Neuronal stem cell (in vitro differentiated cells): Measurements from ENCODE around the gene C9orf85.

Experiments used
- DNase-seq: peaks from one replicate; pipeline ENCODE4 v3.0.0-alpha.2; 2013; ENCODE audit warnings: low spot score
- H2AFZ ChIP-seq: one replicate; pipeline ENCODE4 v1.6.1; 2013; ENCODE audit warnings: mild to moderate bottlenecking, low read length, inconsistent platforms
- H2AK5ac ChIP-seq: 2 replicates; pipeline ENCODE4 v1.6.1; 2013; ENCODE audit warnings: low read depth, mild to moderate bottlenecking, inconsistent platforms, low read length, moderate library complexity, mixed read lengths
- H2BK120ac ChIP-seq: 2 replicates; pipeline ENCODE4 v1.6.1; 2013; ENCODE audit warnings: low read depth, mild to moderate bottlenecking, inconsistent platforms, low read length, moderate library complexity, mixed read lengths
- H2BK12ac ChIP-seq: one replicate; pipeline ENCODE4 v1.6.1; 2013; ENCODE audit warnings: low read length, inconsistent platforms
- H2BK15ac ChIP-seq: 2 replicates; pipeline ENCODE4 v1.6.1; 2013; ENCODE audit warnings: mild to moderate bottlenecking, low read length, inconsistent platforms, mixed read lengths
- H2BK5ac ChIP-seq: one replicate; pipeline ENCODE4 v1.6.1; 2013; ENCODE audit warnings: inconsistent platforms, mild to moderate bottlenecking, low read length, moderate library complexity
- H3K14ac ChIP-seq: one replicate; pipeline ENCODE4 v1.6.1; 2013; ENCODE audit warnings: low read length, inconsistent platforms
- H3K18ac ChIP-seq: 2 replicates; pipeline ENCODE4 v1.6.1; 2013; ENCODE audit warnings: low read length, inconsistent platforms
- H3K23ac ChIP-seq: 2 replicates; pipeline ENCODE4 v1.6.1; 2013; ENCODE audit warnings: low read depth, mild to moderate bottlenecking, mixed read lengths, low read length, inconsistent platforms; ENCODE audit not compliant: poor library complexity
- H3K27ac ChIP-seq: replicated peaks from 3 replicates; pipeline ENCODE4 v1.5.1; 2013; ENCODE audit warnings: low read length, inconsistent platforms
- H3K27me3 ChIP-seq, 3 experiments: 2 replicates each; pipeline ENCODE4 v1.6.1; 2013; ENCODE audit warnings: low read length in 3 of 3, mild to moderate bottlenecking in 2 of 3, inconsistent platforms in 1 of 3, low read depth in 1 of 3, mixed read lengths in 1 of 3, moderate library complexity in 1 of 3; ENCODE audit not compliant: control insufficient read depth in 3 of 3, insufficient read depth in 3 of 3
- H3K36me3 ChIP-seq, 2 donors: replicated peaks in 1 of 2; 2 replicates each; pipeline ENCODE4 v1.6.1; 2013; ENCODE audit warnings: low read length in 2 of 2; ENCODE audit not compliant: control insufficient read depth in 2 of 2, insufficient read depth in 2 of 2
- H3K4ac ChIP-seq: 2 replicates; pipeline ENCODE4 v1.6.1; 2013; ENCODE audit warnings: inconsistent platforms, mild to moderate bottlenecking, low read length, moderate library complexity
- H3K4me1 ChIP-seq, 2 donors: 1 replicate in 1 of 2; 2 replicates in 1 of 2; pipeline ENCODE4 v1.6.1; 2013; ENCODE audit warnings: low read length in 2 of 2, low read depth in 1 of 2; ENCODE audit not compliant: control insufficient read depth in 2 of 2, insufficient read depth in 1 of 2
- H3K4me2 ChIP-seq: one replicate; pipeline ENCODE4 v1.6.1; 2013; ENCODE audit warnings: mild to moderate bottlenecking, low read length, inconsistent platforms; ENCODE audit not compliant: insufficient read depth, poor library complexity, severe bottlenecking
- H3K4me3 ChIP-seq, 2 donors: 2 replicates each; pipeline ENCODE4 v1.5.1; 2013; ENCODE audit warnings: low read length in 2 of 2, mild to moderate bottlenecking in 2 of 2, inconsistent platforms in 1 of 2, moderate library complexity in 1 of 2
- H3K79me1 ChIP-seq: one replicate; pipeline ENCODE4 v1.6.1; 2013; ENCODE audit warnings: low read depth, mild to moderate bottlenecking, inconsistent platforms, low read length, moderate library complexity
- H3K9ac ChIP-seq: one replicate; pipeline ENCODE4 v1.6.1; 2013; ENCODE audit warnings: mild to moderate bottlenecking, low read depth, low read length, inconsistent platforms; ENCODE audit not compliant: poor library complexity
- H3K9me3 ChIP-seq, 2 donors: replicated peaks in 1 of 2; 2 replicates each; pipeline versions ENCODE3 to v1.6.1; 2013; ENCODE audit warnings: low read length in 2 of 2, mild to moderate bottlenecking in 2 of 2, inconsistent platforms in 1 of 2, low read depth in 1 of 2, mixed read lengths in 1 of 2, moderate library complexity in 1 of 2; ENCODE audit not compliant: control insufficient read depth in 2 of 2, insufficient read depth in 1 of 2
- H4K8ac ChIP-seq: one replicate; pipeline ENCODE4 v1.6.1; 2013; ENCODE audit warnings: low read depth, mild to moderate bottlenecking, inconsistent platforms, low read length, moderate library complexity
- H4K91ac ChIP-seq: one replicate; pipeline ENCODE4 v1.6.1; 2013; ENCODE audit warnings: low read length, low read depth, mild to moderate bottlenecking, inconsistent platforms; ENCODE audit not compliant: poor library complexity
- WGBS, 2 donors: extraction: QIAGEN DNeasy Blood & Tissue Kit; methylation state at CpG; one replicate each; pipeline ENCODE4 v1.1.7; 2013; ENCODE audit warnings: missing lambda C conversion rate in 2 of 2, mixed read lengths in 1 of 2; ENCODE audit not compliant: insufficient read length in 2 of 2, insufficient replicate concordance in 1 of 2; ENCODE audit errors: extremely low coverage in 2 of 2; 5-methylcytosine and 5-hydroxymethylcytosine counted together

Gene C9orf85

DNA sequence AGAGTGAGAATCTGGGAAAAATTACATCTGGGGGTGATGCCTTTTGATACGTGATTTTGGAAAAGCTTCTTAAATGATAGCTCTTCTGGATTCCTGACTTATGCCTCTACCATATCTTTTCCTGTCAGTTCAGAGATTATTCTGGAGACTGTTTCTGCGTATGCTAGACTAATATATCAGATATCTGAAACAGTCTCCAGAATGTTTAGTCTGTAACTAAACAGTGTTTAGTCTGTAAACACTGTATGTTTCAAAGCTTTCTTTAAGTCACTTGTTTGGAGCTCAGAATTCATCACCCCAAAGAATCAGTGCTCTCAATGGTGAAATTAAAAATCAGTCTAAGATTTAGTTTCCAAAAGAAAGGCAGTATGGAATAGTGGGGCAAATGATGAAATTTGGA, 19.7 kb downstream of the C9orf85 start:
- H4K91ac ChIP-seq = no peak overlapping the region

DNA sequence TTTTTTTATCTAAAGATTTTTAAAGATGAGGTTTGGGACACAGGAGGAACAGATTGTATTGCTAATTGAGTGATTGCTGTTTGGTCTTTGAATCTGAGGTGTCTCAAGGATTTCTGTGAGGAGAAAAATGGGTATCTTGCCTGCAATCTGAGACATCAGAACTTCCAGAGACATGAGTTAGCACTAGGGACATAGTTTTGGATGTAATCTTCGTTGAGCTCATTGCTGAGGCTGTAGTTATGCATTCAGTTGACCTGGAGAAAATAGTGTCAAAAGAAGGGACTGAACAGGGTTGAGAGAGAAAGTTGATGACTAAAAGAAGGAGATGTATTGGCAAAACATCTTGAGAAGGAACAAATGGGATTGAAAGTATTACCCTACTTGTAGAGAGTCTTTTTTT, 24.6 kb downstream of the C9orf85 start:
- H2BK15ac ChIP-seq = no peak overlapping the region
- no peak overlapping the region for H3K14ac ChIP-seq
- H2AK5ac ChIP-seq = no peak overlapping the region
- H4K91ac ChIP-seq = no peak overlapping the region
- no peak overlapping the region for H2BK5ac ChIP-seq
- no peaks in the 10 kb centered on the region for H3K36me3 ChIP-seq
- no peak overlapping the region for H2AFZ ChIP-seq
- no peak overlapping the region for H3K18ac ChIP-seq
- WGBS, 2 donors = no CpG with 5 or more reads among the region's 1 CpG
- H3K4ac ChIP-seq = no peak overlapping the region
- H3K79me1 ChIP-seq = no peaks in the 10 kb centered on the region
- no peak overlapping the region for H3K23ac ChIP-seq
- H3K4me3 ChIP-seq = no peak overlapping the region
- H3K27ac ChIP-seq = no peak overlapping the region
- H2BK12ac ChIP-seq = no peak overlapping the region
- DNase-seq = no peak
- no peak overlapping the region for H3K4me2 ChIP-seq
- H3K9me3 ChIP-seq = no peaks in the 10 kb centered on the region
- H2BK120ac ChIP-seq = no peak overlapping the region
- H3K27me3 ChIP-seq = no peaks in the 10 kb centered on the region
- no peak overlapping the region for H4K8ac ChIP-seq
- H3K9ac ChIP-seq = no peak overlapping the region
- H3K4me1 ChIP-seq = no peaks in the 10 kb centered on the region

More for the DNA sequence above, 19.7 kb downstream of the C9orf85 start:
- no peak overlapping the region for H3K9ac ChIP-seq
- no peak overlapping the region for H2AFZ ChIP-seq
- H2BK120ac ChIP-seq = no peak overlapping the region
- H3K23ac ChIP-seq = no peak overlapping the region
- H4K8ac ChIP-seq = no peak overlapping the region
- H3K4ac ChIP-seq = no peak overlapping the region
- no peaks in the 10 kb centered on the region for H3K36me3 ChIP-seq
- no peak overlapping the region for H2BK15ac ChIP-seq
- no peaks in the 10 kb centered on the region for H3K79me1 ChIP-seq
- no peaks in the 10 kb centered on the region for H3K27me3 ChIP-seq
- no peak overlapping the region for H3K14ac ChIP-seq
- H2AK5ac ChIP-seq = no peak overlapping the region
- no CpG with 5 or more reads among the region's 2 CpGs for WGBS, 2 donors
- no peak overlapping the region for H3K27ac ChIP-seq
- H3K9me3 ChIP-seq = no peaks in the 10 kb centered on the region
- H2BK12ac ChIP-seq = no peak overlapping the region
- no peak overlapping the region for H3K4me2 ChIP-seq
- H3K18ac ChIP-seq = no peak overlapping the region
- H3K4me3 ChIP-seq = no peak overlapping the region
- no peak for DNase-seq
- H2BK5ac ChIP-seq = no peak overlapping the region
- no peaks in the 10 kb centered on the region for H3K4me1 ChIP-seq

DNA sequence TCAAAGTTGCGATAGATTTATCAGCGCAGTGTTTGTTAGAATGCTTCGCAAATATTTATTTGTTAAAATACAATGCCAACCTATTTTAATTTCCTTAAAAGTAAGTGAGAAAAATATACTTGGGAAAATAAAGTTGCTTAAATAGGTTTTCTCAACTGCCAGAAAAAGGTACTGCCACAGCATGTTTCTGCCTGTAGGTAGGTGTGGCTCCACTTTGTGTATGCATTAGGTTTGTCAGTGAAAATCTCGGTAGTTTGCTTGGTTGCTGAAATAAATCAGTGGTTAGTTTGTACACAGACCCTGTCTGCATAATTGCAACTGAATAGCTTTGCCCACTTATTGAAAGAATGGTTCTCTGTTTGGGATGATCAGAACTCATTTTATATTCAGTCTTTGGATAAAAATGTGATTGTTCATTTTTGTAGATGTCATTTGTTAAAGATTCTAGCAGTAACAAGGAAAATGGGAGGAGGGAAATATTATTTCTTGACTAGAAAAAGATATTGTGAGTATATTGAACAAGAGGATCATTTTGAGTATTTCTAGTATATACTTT, 25.7 kb downstream of the C9orf85 start:
- no peak overlapping the region for H3K18ac ChIP-seq
- no peak overlapping the region for H4K8ac ChIP-seq
- DNase-seq = no peak
- WGBS, 2 donors = no CpG with 5 or more reads among the region's 4 CpGs
- no peaks in the 10 kb centered on the region for H3K9me3 ChIP-seq
- H2BK120ac ChIP-seq = no peak overlapping the region
- H3K4me2 ChIP-seq = no peak overlapping the region
- no peak overlapping the region for H4K91ac ChIP-seq
- H3K4me3 ChIP-seq = no peak overlapping the region
- H3K27ac ChIP-seq = no peak overlapping the region
- no peaks in the 10 kb centered on the region for H3K4me1 ChIP-seq
- no peak overlapping the region for H2AFZ ChIP-seq
- no peak overlapping the region for H2BK15ac ChIP-seq
- no peak overlapping the region for H2AK5ac ChIP-seq
- no peak overlapping the region for H3K14ac ChIP-seq
- no peak overlapping the region for H3K9ac ChIP-seq
- H2BK12ac ChIP-seq = no peak overlapping the region
- H3K36me3 ChIP-seq = no peaks in the 10 kb centered on the region
- no peak overlapping the region for H3K23ac ChIP-seq
- no peaks in the 10 kb centered on the region for H3K79me1 ChIP-seq
- no peak overlapping the region for H2BK5ac ChIP-seq
- H3K4ac ChIP-seq = no peak overlapping the region
- no peaks in the 10 kb centered on the region for H3K27me3 ChIP-seq

DNA sequence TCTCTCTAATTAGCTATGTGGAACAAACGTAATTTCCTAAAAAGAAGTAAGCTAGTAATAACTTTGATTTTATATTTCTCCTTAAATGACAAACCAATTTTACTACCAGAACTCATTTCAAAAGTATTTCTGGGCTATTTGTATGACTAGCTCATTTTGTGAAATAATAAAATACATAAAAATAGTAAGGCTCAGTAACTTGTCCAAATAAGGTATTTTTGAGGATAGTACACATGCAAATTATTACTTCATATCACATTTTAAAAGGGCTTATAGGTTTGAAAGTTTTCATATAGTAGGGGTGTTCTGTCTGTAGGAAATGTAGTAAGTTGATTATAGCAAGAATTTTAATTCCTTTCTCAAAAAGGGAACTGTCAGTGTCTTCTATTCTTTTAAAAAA, 26.5 kb downstream of the C9orf85 start:
- Histone ChIP-seq H3K27me3 (no peaks in the 10 kb centered on the region), H3K27ac (no peak overlapping the region), H3K14ac (no peak overlapping the region), H3K23ac (no peak overlapping the region), H3K4me2 (no peak overlapping the region), H2BK12ac (no peak overlapping the region), H2AK5ac (no peak overlapping the region), H3K79me1 (no peaks in the 10 kb centered on the region), H3K9me3 (no peaks in the 10 kb centered on the region), H2BK15ac (no peak overlapping the region), H4K8ac (no peak overlapping the region), H3K4me3 (no peak overlapping the region), H3K4me1 (no peaks in the 10 kb centered on the region), H2BK120ac (no peak overlapping the region), H3K18ac (no peak overlapping the region), H3K36me3 (no peaks in the 10 kb centered on the region), H2BK5ac (no peak overlapping the region), H2AFZ (no peak overlapping the region), H4K91ac (no peak overlapping the region), H3K9ac (no peak overlapping the region), H3K4ac (no peak overlapping the region)
- no CpG with 5 or more reads among the region's 1 CpG for whole genome bisulfite sequencing, 2 donors
- DNase-seq = no peak
